Endothelial cell (in vitro differentiated cells): ENCODE results near the gene HMCN2. TPM values are rescaled to one million over a fixed set of nuclear protein-coding genes. Genes with fewer than 3 reads are reported as not detected.
A peak's percentile ranks its signal among the peaks of the same experiment; 100 is the strongest.

ENCODE experiments used
- DNase-seq: peaks from one replicate; pipeline ENCODE4 v3.0.0; 2021; ENCODE audit warnings: low spot score
- H3K27ac Mint-ChIP-seq: one replicate; pipeline ENCODE4 v1.8.0; 2021; ENCODE audit warnings: mixed read lengths, inconsistent platforms; ENCODE audit not compliant: unreplicated experiment
- H3K27me3 Mint-ChIP-seq: one replicate; pipeline ENCODE4 v1.8.0; 2021; ENCODE audit warnings: mild to moderate bottlenecking, moderate library complexity, mixed read lengths, inconsistent platforms; ENCODE audit not compliant: unreplicated experiment
- H3K36me3 Mint-ChIP-seq: one replicate; pipeline ENCODE4 v1.8.0; 2021; ENCODE audit warnings: mild to moderate bottlenecking, low read depth, mixed read lengths, inconsistent platforms; ENCODE audit not compliant: unreplicated experiment
- H3K4me1 Mint-ChIP-seq: one replicate; pipeline ENCODE4 v1.8.0; 2021; ENCODE audit warnings: mild to moderate bottlenecking, mixed read lengths, inconsistent platforms; ENCODE audit not compliant: unreplicated experiment
- H3K4me3 Mint-ChIP-seq: one replicate; pipeline ENCODE4 v1.8.0; 2021; ENCODE audit warnings: mild to moderate bottlenecking, mixed read lengths, inconsistent platforms; ENCODE audit not compliant: unreplicated experiment
- H3K9me3 Mint-ChIP-seq: one replicate; pipeline ENCODE4 v1.8.0; 2021; ENCODE audit warnings: mixed read lengths, inconsistent platforms; ENCODE audit not compliant: unreplicated experiment
- total RNA-seq: library from RNA; stranded (reverse); fragmentation: NEBNext Ultra II Directional; extraction: Animal tissue kit (Norgen Biotek cat#: 25700); gene quantifications from one replicate; pipeline ENCODE4 v1.2.1, GENCODE V29; 2021; ENCODE audit not compliant: unreplicated experiment
- TF ChIP-seq, protein P1 (sequence below): fragments of 200-600 bp; sonication (generic); IDR thresholded peaks from one replicate; pipeline ENCODE4 v1.5.0; 2021; ENCODE audit warnings: antibody characterized with exemption; ENCODE audit not compliant: unreplicated experiment

The HMCN2 gene
- total RNA-seq, 1 donor from 2014 or later, result 29.6 TPM

- TF ChIP-seq, protein P1, sequence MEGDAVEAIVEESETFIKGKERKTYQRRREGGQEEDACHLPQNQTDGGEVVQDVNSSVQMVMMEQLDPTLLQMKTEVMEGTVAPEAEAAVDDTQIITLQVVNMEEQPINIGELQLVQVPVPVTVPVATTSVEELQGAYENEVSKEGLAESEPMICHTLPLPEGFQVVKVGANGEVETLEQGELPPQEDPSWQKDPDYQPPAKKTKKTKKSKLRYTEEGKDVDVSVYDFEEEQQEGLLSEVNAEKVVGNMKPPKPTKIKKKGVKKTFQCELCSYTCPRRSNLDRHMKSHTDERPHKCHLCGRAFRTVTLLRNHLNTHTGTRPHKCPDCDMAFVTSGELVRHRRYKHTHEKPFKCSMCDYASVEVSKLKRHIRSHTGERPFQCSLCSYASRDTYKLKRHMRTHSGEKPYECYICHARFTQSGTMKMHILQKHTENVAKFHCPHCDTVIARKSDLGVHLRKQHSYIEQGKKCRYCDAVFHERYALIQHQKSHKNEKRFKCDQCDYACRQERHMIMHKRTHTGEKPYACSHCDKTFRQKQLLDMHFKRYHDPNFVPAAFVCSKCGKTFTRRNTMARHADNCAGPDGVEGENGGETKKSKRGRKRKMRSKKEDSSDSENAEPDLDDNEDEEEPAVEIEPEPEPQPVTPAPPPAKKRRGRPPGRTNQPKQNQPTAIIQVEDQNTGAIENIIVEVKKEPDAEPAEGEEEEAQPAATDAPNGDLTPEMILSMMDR, result no peak
- no peak overlapping the region for H3K27ac Mint-ChIP-seq
- DNase-seq, result no peak
Measured at GRCh38 chr9:130372057-130372456, 106.5 kb downstream of the HMCN2 start.

DNA sequence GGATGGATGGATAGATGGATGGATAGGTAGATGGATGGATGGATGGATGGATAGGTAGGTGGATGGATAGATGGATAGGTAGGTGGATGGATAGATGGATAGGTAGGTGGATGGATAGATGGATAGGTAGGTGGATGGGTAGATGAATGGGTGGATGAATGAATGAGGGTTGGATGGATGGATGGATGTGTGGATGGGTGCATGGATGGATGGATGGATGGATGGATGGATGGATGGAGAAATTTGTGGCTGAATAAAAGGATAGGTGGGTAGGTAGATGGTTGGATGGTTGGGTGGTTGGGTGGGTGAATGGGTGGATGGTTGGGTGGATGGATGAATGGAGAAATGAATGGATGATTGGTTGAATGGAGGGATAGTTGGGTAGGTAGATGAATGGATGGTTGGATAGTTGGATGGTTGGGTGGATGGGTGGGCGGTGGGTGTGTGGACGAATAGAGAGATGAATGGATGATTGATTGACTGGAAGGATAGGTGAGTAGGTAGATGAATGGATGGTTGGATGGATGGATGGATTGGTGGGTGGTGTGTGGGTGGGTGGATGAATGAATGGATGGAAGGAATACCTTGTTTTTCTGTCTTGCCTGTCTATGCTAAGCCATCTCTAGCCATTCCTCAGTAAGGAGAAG, 108.2 kb downstream of the HMCN2 start:
- DNase-seq, result no peak
- TF ChIP-seq, protein P1, result no peak
- Mint-ChIP-seq H3K27ac (peak overlapping the region; percentile 4), H3K36me3 (peaks cover 12% of the 10 kb centered on the region), H3K4me1 (peaks cover 4% of the 10 kb centered on the region), H3K9me3 (no peaks in the 10 kb centered on the region), H3K4me3 (no peak overlapping the region), H3K27me3 (peaks cover 4% of the 10 kb centered on the region)

More at GRCh38 chr9:130372057-130372456, 106.5 kb downstream of the HMCN2 start:
- Mint-ChIP-seq H3K9me3 (no peaks in the 10 kb centered on the region), H3K36me3 (peaks cover 11% of the 10 kb centered on the region), H3K4me1 (peaks cover 10% of the 10 kb centered on the region), H3K27me3 (peaks cover 6% of the 10 kb centered on the region), H3K4me3 (no peak overlapping the region)

- no peaks in the 10 kb centered on the region for H3K4me1 Mint-ChIP-seq
- H3K4me3 Mint-ChIP-seq, result no peak overlapping the region
- H3K27ac Mint-ChIP-seq, result no peak overlapping the region
- peaks cover 12% of the 10 kb centered on the region for H3K36me3 Mint-ChIP-seq
- TF ChIP-seq, protein P1, result no peak
- H3K27me3 Mint-ChIP-seq, result peaks cover 8% of the 10 kb centered on the region
- no peak for DNase-seq
- no peaks in the 10 kb centered on the region for H3K9me3 Mint-ChIP-seq
Measured at GRCh38 chr9:130377612-130378011, 112.1 kb downstream of the HMCN2 start.

GRCh38 chr9:130378875-130379648, 113.5 kb downstream of the HMCN2 start:
- Mint-ChIP-seq H3K36me3 (peaks cover 8% of the 10 kb centered on the region), H3K4me1 (no peaks in the 10 kb centered on the region)

More at GRCh38 chr9:130378875-130379648, 113.5 kb downstream of the HMCN2 start:
- no peaks in the 10 kb centered on the region for H3K9me3 Mint-ChIP-seq
- H3K27ac Mint-ChIP-seq, result no peak overlapping the region
- TF ChIP-seq, protein P1, result no peak
- H3K27me3 Mint-ChIP-seq, result peaks cover 6% of the 10 kb centered on the region
- H3K4me3 Mint-ChIP-seq, result no peak overlapping the region
- no peak for DNase-seq
